HG03064 (cell line): ENCODE measurements around the gene SP3.
A peak's percentile ranks its signal among the peaks of the same experiment; 100 is the strongest.
"Not testable (repeated sequence)": the region's sequence is repeated elsewhere in the genome, so short reads cannot be mapped to it uniquely, and the experiment has no call there.

Experiments
- ATAC-seq: cut with Tn5 transposase; IDR thresholded peaks from one replicate; pipeline ENCODE4 v1.9.1; 2021; ENCODE audit warnings: low read depth; ENCODE audit not compliant: unreplicated experiment

SP3 gene

GRCh38 chr2:173898178-173898668, 67.0 kb downstream of the SP3 start:
- ATAC-seq: peak; percentile 88

GRCh38 chr2:173896755-173897154, 68.4 kb downstream of the SP3 start:
- no peak for ATAC-seq

GRCh38 chr2:173892341-173892740, 72.8 kb downstream of the SP3 start:
- no peak for ATAC-seq

GRCh38 chr2:173891315-173892037, 73.7 kb downstream of the SP3 start:
- ATAC-seq: no peak

- not testable (repeated sequence) for ATAC-seq
Observed at GRCh38 chr2:173889464-173889863, 75.7 kb downstream of the SP3 start.

- ATAC-seq: no peak
Observed at GRCh38 chr2:173886613-173887012, 78.6 kb downstream of the SP3 start.

GRCh38 chr2:173884025-173884802, 81.0 kb downstream of the SP3 start:
- ATAC-seq: no peak

GRCh38 chr2:173881886-173882285, 83.3 kb downstream of the SP3 start:
- ATAC-seq: no peak

- no peak for ATAC-seq
Observed at GRCh38 chr2:173881461-173881860, 83.7 kb downstream of the SP3 start.

GRCh38 chr2:173880561-173880960, 84.6 kb downstream of the SP3 start:
- ATAC-seq: no peak

GRCh38 chr2:173876833-173877413, 88.2 kb downstream of the SP3 start:
- ATAC-seq: no peak

- peak; percentile 93 for ATAC-seq
Observed at GRCh38 chr2:173874894-173875237, 90.3 kb downstream of the SP3 start.

GRCh38 chr2:173874003-173874893, 90.9 kb downstream of the SP3 start:
- ATAC-seq: peak; percentile 45

GRCh38 chr2:173872714-173873113, 92.5 kb downstream of the SP3 start:
- ATAC-seq: no peak

- no peak for ATAC-seq
Observed at GRCh38 chr2:173869244-173870229, 95.6 kb downstream of the SP3 start.

GRCh38 chr2:173868406-173868805, 96.8 kb downstream of the SP3 start:
- no peak for ATAC-seq

GRCh38 chr2:173866874-173867618, 98.1 kb downstream of the SP3 start:
- no peak for ATAC-seq

- ATAC-seq: no peak
Observed at GRCh38 chr2:173865971-173866873, 99.0 kb downstream of the SP3 start.
